Fibroblast of skin of abdomen (primary cell): ENCODE measurements around the gene UMODL1.
"Not testable (repeated sequence)": the region's sequence is repeated elsewhere in the genome, so short reads cannot be mapped to it uniquely, and the experiment has no call there.

ENCODE experiments used
- DNase-seq: peaks from one replicate; pipeline ENCODE4 v3.0.0-alpha.2; 2013

The UMODL1 gene

GRCh38 chr21:42102076-42102475 lies 31.0 kb downstream of the UMODL1 start:
- peak; percentile 51 for DNase-seq

GRCh38 chr21:42102526-42102925 lies 31.4 kb downstream of the UMODL1 start:
- DNase-seq, result no peak

- no peak for DNase-seq
Observed at GRCh38 chr21:42102991-42103390, 31.9 kb downstream of the UMODL1 start.

- DNase-seq, result no peak
Observed at GRCh38 chr21:42103843-42104242, 32.7 kb downstream of the UMODL1 start.

- no peak for DNase-seq
Observed at GRCh38 chr21:42105476-42106315, 34.6 kb downstream of the UMODL1 start.

- DNase-seq, result no peak
Observed at GRCh38 chr21:42106425-42106824, 35.3 kb downstream of the UMODL1 start.

- no peak for DNase-seq
Observed at GRCh38 chr21:42107177-42107880, 36.2 kb downstream of the UMODL1 start.

GRCh38 chr21:42107881-42108553 lies 36.9 kb downstream of the UMODL1 start:
- peak; percentile 54 for DNase-seq

- no peak for DNase-seq
Observed at GRCh38 chr21:42108554-42109340, 37.6 kb downstream of the UMODL1 start.

- no peak for DNase-seq
Observed at GRCh38 chr21:42109473-42109872, 38.4 kb downstream of the UMODL1 start.

- DNase-seq, result no peak
Observed at GRCh38 chr21:42109873-42110525, 38.9 kb downstream of the UMODL1 start.

GRCh38 chr21:42110691-42111469 lies 39.8 kb downstream of the UMODL1 start:
- DNase-seq, result no peak

GRCh38 chr21:42111470-42111743 lies 40.3 kb downstream of the UMODL1 start:
- no peak for DNase-seq

GRCh38 chr21:42111811-42112210 lies 40.7 kb downstream of the UMODL1 start:
- DNase-seq, result no peak

- no peak for DNase-seq
Observed at GRCh38 chr21:42112238-42112637, 41.1 kb downstream of the UMODL1 start.

GRCh38 chr21:42112857-42113256 lies 41.7 kb downstream of the UMODL1 start:
- DNase-seq, result peak; percentile 72

GRCh38 chr21:42113926-42114409 lies 42.9 kb downstream of the UMODL1 start:
- DNase-seq, result no peak

GRCh38 chr21:42114646-42115045 lies 43.5 kb downstream of the UMODL1 start:
- DNase-seq, result no peak

GRCh38 chr21:42115136-42115683 lies 44.1 kb downstream of the UMODL1 start:
- no peak for DNase-seq

GRCh38 chr21:42116551-42116950 lies 45.4 kb downstream of the UMODL1 start:
- DNase-seq, result not testable (repeated sequence)
